GM11168 (cell line): ENCODE data around the gene MLPH.

Source experiments
- in situ Hi-C: fragments of 300-500 bp; cut with MboI; formaldehyde crosslinking; loops from one replicate; pipeline ENCODE4 v1.12.0; 2022; ENCODE audit warnings: low sequenced_read_pairs; ENCODE audit not compliant: unreplicated experiment

The MLPH gene

GRCh38 chr2:237513693-237514092 lies 26.6 kb downstream of the MLPH start:
- in situ Hi-C loops, result loop anchor here (5.0 kb wide), 1 partner anchor 59 kb away; no protein-coding TSS in a partner anchor

- in situ Hi-C loops, result loop anchor here (5.0 kb wide), 1 partner anchor 58 kb away; no protein-coding TSS in a partner anchor
Observed at GRCh38 chr2:237514474-237515130, 27.6 kb downstream of the MLPH start.

DNA sequence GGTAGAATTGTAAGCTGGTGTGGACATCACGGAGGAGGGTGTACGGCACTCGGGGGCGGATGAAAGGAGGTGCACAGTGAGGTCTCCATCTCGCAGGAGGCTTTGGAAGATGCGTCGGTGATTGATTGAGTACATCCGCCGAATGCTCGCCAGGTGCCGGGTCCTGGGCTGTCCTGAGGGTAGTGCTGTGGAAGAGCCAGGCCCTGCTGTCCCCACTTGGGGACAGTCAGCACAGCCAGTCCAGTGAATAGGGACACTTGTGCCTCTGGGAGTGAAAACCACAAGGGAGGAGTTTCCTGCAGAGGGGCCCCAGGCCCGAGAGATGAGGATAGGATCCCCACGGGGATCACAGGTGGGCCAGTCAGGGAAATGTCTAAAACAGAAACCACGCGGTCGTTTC lies 28.1 kb downstream of the MLPH start:
- in situ Hi-C loops, result no loop called here

GRCh38 chr2:237515621-237516275 lies 28.7 kb downstream of the MLPH start:
- in situ Hi-C loops, result no loop called here

- in situ Hi-C loops, result no loop called here
Observed at GRCh38 chr2:237517163-237517562, 30.1 kb downstream of the MLPH start.

GRCh38 chr2:237517990-237518389 lies 30.9 kb downstream of the MLPH start:
- in situ Hi-C loops, result no loop called here

GRCh38 chr2:237519506-237520245 lies 32.6 kb downstream of the MLPH start:
- in situ Hi-C loops, result no loop called here

- in situ Hi-C loops, result no loop called here
Observed at GRCh38 chr2:237520290-237520689, 33.2 kb downstream of the MLPH start.

GRCh38 chr2:237524631-237525030 lies 37.6 kb downstream of the MLPH start:
- in situ Hi-C loops, result no loop called here

DNA sequence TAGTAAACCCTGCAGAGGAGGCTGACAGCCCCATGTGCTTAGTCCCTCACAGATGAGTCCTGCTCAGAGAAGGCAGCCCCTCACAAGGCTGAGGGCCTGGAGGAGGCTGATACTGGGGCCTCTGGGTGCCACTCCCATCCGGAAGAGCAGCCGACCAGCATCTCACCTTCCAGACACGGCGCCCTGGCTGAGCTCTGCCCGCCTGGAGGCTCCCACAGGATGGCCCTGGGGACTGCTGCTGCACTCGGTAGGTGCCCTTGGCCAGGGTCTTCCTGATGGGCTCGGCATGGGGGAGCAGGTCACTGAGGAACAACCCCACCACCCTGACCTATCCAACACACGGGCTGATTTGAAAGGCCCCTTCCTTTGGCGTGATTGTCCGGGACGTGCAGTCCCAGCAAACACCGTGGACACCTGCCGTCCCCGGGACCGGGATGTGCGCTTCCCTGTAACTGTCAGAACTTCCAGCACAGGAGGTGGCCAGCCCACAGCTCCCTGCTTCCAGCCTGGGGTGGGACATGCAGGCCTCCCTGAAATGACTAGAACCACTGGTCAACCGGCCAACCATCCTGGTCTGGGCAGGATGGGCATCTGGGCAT lies 38.6 kb downstream of the MLPH start:
- in situ Hi-C loops, result no loop called here

GRCh38 chr2:237527233-237527632 lies 40.2 kb downstream of the MLPH start:
- in situ Hi-C loops, result no loop called here

GRCh38 chr2:237527766-237528165 lies 40.7 kb downstream of the MLPH start:
- in situ Hi-C loops, result no loop called here

GRCh38 chr2:237529452-237530402 lies 42.7 kb downstream of the MLPH start:
- in situ Hi-C loops, result loop anchor here (5.0 kb wide), 1 partner anchor 58 kb away; no protein-coding TSS in a partner anchor

DNA sequence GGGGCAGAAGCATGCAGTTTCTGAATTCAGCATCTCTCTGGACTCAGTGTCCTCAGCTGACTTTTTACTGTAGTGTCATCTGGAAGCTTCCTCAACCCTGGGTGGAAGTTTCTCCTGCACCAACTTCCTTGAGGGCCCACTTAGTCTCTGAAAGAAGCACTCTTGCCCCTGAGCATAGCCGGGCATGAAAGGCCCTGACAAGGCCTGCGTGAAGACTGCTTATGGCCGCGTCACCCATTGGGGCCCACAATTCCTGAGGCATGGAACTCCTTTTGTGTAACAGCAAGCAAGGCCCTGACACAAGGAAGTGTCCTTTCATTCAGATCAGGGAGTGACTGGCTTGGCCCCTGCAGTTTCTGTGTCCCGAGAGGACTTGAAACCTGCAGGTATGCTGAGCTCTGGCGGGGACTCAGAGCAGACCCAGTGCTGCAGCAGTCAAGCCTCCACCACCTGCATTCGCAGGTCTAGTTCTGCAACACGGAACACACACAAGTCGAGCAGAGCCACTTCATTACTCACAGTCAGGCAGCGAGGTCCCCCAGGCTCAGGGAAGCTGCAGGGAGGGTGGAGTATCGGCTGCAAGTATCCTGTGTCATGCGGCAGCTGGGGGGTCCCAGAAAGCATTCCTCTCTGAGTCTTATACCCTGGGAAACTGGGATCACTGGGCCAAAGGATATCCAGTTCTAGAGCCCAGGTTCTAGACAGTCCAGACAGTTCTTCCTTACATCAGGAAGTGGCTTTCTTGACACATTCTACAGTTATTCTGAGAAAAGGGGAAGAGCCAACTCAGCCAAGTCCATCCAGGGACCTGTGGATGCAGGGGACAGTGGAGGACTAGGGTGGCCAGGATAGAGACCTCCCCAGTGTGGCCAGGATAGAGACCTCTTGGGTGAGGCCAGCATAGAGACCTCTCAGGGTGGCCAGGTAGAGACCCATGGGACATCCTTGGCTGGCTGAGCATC lies 43.7 kb downstream of the MLPH start:
- in situ Hi-C loops, result loop anchor here (5.0 kb wide), 1 partner anchor 57 kb away; no protein-coding TSS in a partner anchor

- in situ Hi-C loops, result loop anchor here (5.0 kb wide), 1 partner anchor 55 kb away; no protein-coding TSS in a partner anchor
Observed at GRCh38 chr2:237532160-237532559, 45.1 kb downstream of the MLPH start.

DNA sequence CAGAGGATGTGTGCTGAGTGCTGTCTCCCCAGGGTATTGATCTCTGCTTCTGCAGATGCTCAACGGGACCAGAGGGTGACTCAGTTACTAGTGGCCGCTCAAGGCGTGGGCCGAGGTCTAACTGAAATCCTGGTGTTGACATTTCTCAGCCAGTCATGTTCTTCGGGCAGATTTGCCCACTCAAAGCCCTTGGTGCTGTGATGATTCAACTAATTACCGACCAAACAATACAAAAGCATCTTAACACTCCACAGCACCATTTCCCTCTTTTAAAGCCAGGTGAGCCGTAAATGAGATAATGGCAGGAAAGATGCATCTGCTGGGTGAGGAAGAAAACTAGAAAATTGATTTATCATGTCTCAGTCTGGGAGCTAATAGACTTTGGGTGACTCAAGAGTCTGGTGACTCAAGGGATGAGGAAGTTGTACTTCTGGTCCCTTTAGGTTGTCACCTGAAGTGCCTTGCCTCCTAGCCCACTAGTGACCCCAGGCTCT lies 46.7 kb downstream of the MLPH start:
- in situ Hi-C loops, result loop anchor here (5.0 kb wide), 1 partner anchor 54 kb away; no protein-coding TSS in a partner anchor

GRCh38 chr2:237534380-237534779 lies 47.3 kb downstream of the MLPH start:
- in situ Hi-C loops, result loop anchor here (5.0 kb wide), 1 partner anchor 53 kb away; no protein-coding TSS in a partner anchor
